HG03432 (cell line): ENCODE results near the gene DPP6.

Experiments used
- ATAC-seq: cut with Tn5 transposase; IDR thresholded peaks from one replicate; pipeline ENCODE4 v1.9.1; 2021; ENCODE audit warnings: mild to moderate bottlenecking, moderate library complexity; ENCODE audit not compliant: unreplicated experiment

Gene DPP6

DNA sequence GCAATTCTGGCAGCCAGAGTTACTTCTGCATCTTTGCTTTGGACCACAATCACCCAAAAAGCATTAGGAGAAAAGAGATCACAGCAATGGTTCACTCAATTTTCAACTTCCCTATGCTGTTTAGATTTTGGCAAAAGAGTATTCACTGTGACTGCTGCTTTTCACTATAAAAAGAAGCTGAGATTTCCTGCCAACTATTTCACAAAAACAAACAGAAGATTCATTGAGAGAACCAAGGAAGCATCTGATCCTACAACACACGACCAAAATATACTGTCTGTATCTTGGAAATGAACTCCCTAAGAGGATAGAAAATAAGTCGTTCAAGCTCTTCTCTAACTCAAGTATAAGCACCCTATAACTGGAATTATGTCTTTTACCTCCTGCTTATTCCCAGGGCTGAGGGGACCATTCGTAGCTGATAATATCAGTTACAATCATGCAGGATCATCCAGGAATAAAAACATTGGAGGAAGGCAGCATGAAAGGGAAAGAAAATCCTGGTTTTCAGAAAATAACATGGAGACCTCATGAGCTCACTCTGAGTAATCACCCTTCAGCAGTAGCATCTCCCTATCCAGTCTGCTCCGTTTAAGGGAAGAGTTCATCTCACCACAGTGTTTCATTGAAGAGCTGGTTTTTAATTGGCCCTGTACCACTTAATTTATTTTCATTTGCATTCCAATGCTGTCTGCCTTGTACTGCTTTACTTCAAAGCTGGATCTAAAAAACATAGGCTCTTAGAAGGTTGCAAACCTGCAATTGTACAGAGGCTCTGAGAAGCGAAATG lies 694.6 kb downstream of the DPP6 start:
- no peak for ATAC-seq

- no peak for ATAC-seq
Measured at GRCh38 chr7:154748089-154748786, 696.0 kb downstream of the DPP6 start.

DNA sequence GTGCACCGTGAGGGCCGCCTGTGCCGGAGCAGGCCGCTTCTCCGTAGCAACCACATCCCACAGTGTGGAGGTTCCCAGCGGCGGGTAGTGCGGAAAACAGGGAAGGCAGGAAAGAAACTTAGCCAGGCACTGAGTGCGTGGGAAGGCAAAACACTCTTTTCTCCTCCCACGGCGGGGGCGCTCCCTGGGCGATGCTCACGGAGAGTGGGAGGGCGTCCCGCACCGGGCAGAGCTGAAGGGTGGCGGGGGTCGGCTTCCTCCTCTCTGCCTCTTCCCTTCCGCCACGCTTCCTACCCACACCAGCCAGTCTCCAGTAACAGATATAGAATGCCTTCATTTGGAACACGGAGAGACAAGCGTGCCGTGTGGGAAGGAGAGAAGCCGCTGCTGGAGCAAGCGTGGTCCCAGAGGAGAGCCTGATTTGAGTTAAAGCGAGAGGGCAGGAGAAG lies 698.2 kb downstream of the DPP6 start:
- no peak for ATAC-seq

DNA sequence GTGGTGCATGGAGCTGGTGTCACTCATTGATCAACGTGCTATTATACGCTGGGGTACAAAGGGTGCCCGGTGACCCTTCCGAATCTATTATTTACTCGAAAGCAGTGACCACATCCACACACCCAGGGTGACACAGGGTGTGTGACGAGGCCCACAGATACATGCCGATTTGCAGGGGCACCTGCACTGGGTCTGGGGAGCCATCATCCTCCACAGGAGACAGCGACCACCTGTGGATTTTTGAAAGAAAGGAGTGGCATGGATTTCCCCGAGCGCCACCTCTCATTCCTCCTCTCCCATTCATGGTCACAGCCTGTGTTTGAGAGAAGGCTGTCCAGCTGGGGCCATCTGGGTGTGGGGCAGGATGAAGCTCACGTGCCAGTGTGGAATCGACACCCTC lies 701.0 kb downstream of the DPP6 start:
- ATAC-seq = no peak

DNA sequence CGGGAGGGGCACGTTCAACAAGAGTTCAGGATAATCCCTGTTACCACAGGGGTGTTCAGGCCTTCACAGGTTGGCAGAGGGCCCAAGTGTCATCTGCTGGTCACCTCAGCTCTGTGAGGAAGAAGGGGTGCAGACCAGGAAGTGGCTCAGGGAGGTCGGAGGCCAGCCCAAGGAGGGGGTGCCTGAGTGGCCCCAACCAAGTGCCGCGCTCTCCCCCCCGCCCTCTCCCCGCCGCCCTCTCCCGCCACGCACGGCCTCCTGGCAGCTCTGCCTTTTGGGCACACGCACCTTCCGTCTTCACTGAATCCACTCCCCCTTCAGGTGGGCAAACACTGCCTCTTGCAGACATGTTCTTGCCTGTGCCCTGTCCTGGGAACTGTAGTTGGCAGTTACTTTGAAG lies 705.6 kb downstream of the DPP6 start:
- ATAC-seq = no peak

- ATAC-seq = no peak
Measured at GRCh38 chr7:154759989-154760388, 707.8 kb downstream of the DPP6 start.

- ATAC-seq = no peak
Measured at GRCh38 chr7:154765118-154765517, 712.9 kb downstream of the DPP6 start.

- no peak for ATAC-seq
Measured at GRCh38 chr7:154767142-154767541, 714.9 kb downstream of the DPP6 start.

GRCh38 chr7:154767821-154768415 lies 715.7 kb downstream of the DPP6 start:
- no peak for ATAC-seq

- no peak for ATAC-seq
Measured at GRCh38 chr7:154769001-154769400, 716.8 kb downstream of the DPP6 start.

GRCh38 chr7:154769527-154769926 lies 717.3 kb downstream of the DPP6 start:
- ATAC-seq = no peak

- no peak for ATAC-seq
Measured at GRCh38 chr7:154770361-154770760, 718.2 kb downstream of the DPP6 start.

DNA sequence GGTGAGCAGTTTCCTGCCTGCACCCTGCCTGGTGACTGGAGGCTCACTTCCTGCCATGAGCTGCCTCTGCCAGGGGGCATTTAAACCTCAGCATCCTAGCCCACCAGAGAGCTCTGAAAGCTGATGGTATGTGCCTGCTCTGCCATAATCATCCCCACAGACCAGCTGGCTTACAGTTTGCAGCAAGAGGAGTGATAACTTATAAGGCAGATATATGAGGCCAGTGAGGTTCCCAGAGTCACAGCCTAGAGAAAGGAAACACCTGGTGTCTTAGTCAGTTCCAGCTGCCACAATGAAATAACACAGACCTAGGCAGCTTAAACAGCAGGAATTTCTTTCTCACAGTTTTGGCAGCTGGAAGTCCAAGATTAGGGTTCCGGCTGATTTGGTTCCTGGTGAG lies 718.8 kb downstream of the DPP6 start:
- ATAC-seq = no peak

DNA sequence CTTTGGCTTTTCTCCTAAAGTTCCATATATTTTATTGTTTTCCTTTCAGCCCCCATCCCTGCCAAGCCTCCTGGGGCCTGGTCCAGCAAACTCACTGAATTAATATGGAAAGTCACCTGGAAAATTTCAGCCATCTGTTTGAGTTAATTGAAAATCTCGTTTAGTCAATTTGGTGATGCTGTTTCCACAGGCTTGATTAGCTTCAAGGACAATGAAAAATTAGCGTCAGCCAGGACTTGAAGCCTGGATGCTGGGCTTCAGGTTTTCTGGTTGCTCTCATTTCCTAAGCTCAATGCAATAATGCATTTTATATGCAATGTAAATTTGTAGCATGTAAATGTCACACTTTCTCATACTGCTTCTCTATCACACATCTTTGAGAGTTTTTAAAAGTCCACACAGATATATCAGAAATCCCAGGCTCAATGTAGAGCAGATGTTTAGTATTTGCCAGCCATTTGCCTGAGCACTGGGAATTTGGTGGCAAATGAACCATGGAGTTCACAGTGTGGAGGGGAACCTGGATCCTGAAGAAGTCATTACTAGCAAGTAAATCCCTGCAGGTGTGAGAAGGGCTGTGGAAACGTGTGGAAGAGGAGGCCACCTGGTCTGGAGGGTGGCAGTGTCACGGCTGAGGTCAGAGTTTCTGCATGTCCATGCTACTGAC lies 722.2 kb downstream of the DPP6 start:
- no peak for ATAC-seq

- ATAC-seq = no peak
Measured at GRCh38 chr7:154775681-154776080, 723.5 kb downstream of the DPP6 start.

- no peak for ATAC-seq
Measured at GRCh38 chr7:154776350-154776749, 724.2 kb downstream of the DPP6 start.

- no peak for ATAC-seq
Measured at GRCh38 chr7:154777023-154777422, 724.8 kb downstream of the DPP6 start.

DNA sequence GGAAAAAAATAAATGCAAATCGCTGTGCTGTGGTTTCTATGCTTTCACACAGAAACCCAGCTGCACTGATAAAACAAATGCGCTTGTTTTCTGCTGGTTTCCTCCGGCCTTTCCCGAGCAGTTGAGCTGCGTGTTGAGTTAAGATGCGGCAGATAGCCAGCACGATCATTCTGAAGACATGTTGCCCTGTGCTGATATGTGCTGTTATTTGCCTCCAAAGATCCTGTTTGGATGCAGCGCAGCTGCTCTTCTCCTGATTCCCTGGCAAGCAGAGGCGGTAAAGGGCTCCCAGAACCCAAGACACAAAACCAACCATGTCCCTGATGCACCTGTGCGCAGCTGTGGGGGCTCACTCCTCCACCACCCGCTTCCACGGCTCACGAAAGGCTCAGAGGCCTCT lies 725.3 kb downstream of the DPP6 start:
- ATAC-seq = no peak

- no peak for ATAC-seq
Measured at GRCh38 chr7:154777908-154778307, 725.7 kb downstream of the DPP6 start.

- ATAC-seq = no peak
Measured at GRCh38 chr7:154781369-154782303, 729.4 kb downstream of the DPP6 start.
